HG03196 (cell line): Measurements from ENCODE around the gene ROPN1B.

ENCODE experiments used
- ATAC-seq: cut with Tn5 transposase; IDR thresholded peaks from one replicate; pipeline ENCODE4 v1.9.1; 2021; ENCODE audit not compliant: unreplicated experiment

ROPN1B gene

GRCh38 chr3:126003447-126004190 lies 34.6 kb downstream of the ROPN1B start:
- ATAC-seq: no peak

GRCh38 chr3:126004217-126004616 lies 35.2 kb downstream of the ROPN1B start:
- ATAC-seq: no peak

- ATAC-seq: no peak
These were observed 35.7 kb downstream of the ROPN1B start for GRCh38 chr3:126004692-126005091.

GRCh38 chr3:126005951-126006350 lies 37.0 kb downstream of the ROPN1B start:
- ATAC-seq: no peak

DNA sequence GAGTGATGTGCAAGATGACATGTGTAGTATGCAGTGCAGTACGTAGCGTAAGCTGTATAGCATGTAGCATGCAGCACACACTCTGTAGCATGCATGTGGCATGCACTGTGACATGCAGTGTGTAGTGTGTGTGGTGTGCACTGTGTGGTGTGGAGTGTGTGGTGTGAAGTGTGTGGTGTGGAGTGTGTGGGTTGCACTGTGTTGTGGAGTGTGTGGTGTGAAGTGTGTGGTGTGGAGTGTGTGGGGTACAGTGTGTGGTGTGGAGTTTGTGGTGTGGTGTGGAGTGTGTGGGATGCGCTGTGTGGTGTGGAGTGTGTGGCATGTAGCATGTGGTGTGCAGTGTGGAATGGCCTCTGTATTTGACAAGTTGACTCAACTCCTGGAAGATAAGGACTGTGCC lies 39.2 kb downstream of the ROPN1B start:
- no peak for ATAC-seq

DNA sequence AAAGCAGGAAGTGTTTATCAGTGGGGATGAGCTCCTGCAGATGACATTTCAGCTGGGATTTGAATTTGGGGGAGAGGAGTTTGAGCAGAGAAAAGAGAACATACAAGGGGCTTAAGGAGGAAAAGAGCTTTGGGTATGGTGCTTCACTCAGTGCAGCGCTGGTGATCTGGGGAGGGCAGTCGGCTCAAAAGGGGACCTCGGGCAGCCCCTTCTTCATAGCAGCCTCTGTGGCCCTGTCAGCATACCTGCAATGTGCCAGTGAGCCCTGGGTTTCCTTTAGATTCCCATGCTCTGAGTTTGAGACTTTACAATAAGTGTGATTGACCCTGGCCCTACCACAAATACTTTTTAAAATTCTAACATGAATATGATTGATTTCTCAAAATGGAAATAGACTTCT lies 40.2 kb downstream of the ROPN1B start:
- no peak for ATAC-seq

- no peak for ATAC-seq
These were observed 44.8 kb downstream of the ROPN1B start for GRCh38 chr3:126013751-126014156.

- ATAC-seq: no peak
These were observed 45.3 kb downstream of the ROPN1B start for GRCh38 chr3:126014252-126014651.

GRCh38 chr3:126015075-126015474 lies 46.1 kb downstream of the ROPN1B start:
- no peak for ATAC-seq

- ATAC-seq: no peak
These were observed 47.6 kb downstream of the ROPN1B start for GRCh38 chr3:126016616-126017015.

GRCh38 chr3:126017362-126017761 lies 48.4 kb downstream of the ROPN1B start:
- no peak for ATAC-seq

DNA sequence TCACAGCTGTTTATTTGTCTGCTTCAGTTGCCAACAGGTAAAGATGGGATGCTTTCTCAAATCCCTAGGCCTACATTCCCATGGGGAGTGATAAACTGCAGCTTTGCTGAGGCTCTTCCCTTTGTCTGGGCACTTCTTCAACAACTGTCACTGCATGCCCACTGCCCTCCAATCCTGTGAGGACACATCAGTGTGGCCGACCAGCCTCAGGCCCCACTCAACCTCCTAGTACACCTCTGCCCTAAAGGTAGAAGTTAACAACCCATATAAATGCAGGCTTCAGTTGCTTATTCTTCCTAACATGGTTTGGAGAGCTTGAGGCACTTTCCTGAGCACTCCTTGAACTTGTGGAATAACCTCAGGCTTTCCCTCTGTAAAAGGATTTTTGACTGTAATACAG lies 49.6 kb downstream of the ROPN1B start:
- no peak for ATAC-seq

DNA sequence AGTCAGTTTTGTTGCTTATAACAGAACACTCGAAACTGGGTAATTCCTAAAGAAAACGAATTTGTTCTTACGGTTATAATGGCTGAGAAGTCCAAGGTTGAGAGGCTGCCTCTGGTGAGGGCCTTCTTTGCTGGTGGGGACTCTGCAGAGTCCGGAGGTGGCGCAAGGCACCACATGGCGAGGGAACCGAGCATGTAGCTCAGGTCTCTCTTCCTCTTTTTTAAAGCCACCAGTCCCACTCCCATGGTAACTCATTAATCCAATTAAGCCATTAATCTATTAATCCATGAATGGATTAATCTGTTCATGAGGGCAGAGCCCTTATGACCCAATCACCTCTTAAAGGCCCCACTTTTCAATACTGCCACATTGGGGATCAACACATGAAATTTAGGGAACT lies 50.0 kb downstream of the ROPN1B start:
- ATAC-seq: no peak

DNA sequence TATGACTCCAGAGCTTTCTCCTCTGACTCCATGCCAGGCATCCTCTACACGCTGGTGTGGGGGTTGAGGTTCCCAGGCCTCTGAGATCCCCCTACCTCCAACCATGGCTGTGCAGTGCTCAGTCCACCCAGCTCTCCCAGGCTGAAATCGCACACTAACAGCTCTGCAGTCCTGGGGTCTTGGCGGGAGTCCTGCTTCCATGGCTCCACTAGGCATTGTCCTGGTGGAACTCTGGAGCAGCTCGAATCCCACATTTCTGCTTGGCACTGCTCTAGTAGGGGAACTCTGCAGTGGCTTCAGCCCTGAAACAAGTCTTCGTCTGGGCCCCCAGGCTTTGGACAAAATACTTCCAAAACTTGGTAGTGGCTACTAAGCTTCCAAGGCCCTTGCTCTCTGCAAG lies 50.7 kb downstream of the ROPN1B start:
- ATAC-seq: no peak

DNA sequence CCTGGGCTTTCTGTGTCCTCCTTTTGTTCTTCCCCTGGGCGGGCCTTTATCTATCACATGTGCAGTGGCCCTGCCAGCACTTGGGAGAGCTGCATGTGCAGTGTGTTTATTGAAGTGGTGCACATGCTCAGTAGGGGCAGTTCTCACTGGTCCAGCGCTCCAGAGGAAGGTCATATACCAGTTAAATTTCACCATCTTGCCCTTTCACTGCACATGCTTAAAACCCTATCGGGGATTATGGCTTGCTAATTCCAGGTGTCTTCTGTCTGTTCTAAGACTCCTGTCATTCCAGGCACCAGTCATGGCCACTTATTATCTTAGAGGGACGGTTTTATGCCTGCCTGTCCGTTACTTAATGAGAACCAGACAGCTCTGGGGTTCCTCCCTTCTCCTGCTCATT lies 52.2 kb downstream of the ROPN1B start:
- no peak for ATAC-seq

DNA sequence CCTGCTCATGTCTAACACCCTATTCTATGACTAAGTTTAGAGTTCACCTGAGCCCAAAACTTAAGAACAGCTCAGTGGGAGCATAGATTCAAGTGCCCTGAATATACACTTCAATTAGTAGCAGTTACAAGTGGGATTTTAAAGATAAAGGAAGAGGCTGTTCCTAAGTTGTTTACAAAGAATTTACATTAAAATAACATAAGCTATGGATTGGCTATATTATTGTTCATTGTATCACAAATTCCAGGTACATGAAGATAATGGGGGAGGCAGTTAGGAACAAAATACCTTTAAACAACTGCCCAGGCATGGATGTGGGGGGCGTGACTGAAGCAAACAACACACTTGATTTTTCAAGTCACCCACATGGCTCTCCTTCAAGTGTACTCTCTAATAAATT lies 52.7 kb downstream of the ROPN1B start:
- ATAC-seq: no peak

GRCh38 chr3:126022741-126023359 lies 53.9 kb downstream of the ROPN1B start:
- no peak for ATAC-seq

- ATAC-seq: no peak
These were observed 54.4 kb downstream of the ROPN1B start for GRCh38 chr3:126023390-126023789.

GRCh38 chr3:126024049-126024854 lies 55.3 kb downstream of the ROPN1B start:
- no peak for ATAC-seq

GRCh38 chr3:126025116-126025729 lies 56.2 kb downstream of the ROPN1B start:
- ATAC-seq: no peak

DNA sequence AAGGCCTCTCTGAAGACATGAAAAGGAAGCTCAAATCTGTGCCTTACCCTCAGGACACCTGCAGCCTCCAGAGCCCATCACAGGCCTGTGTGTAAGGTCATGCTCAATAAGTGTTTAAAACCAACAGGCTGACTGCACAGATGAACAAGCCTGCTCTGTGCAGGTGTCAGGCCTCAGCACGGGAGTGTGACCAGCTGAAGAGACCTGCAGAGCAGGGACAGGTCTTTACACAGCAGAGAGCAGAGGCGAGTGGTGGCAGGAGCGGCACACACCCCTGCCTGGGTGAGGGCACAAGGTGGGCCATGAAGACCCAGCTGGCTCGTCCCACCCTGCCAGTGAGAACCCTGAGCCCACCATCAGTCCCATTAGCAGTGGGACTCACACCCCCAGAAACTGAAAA lies 56.9 kb downstream of the ROPN1B start:
- ATAC-seq: no peak
